HepG2 (cell line): ENCODE data around the gene TSPAN7. TPM values are rescaled to one million over a fixed set of nuclear protein-coding genes. Genes with fewer than 3 reads are reported as not detected.

ENCODE experiments used
- AHDC1 ChIP-seq: sonication (generic); formaldehyde crosslinking; IDR thresholded peaks from 2 replicates; pipeline ENCODE4 v1.5.1; 2020; ENCODE audit warnings: mild to moderate bottlenecking, missing genetic modification reagents, borderline replicate concordance
- FOXA1 ChIP-seq, 2 experiments: fragments of 450-650 bp in 1 of 2; sonication (generic) in 1 of 2; formaldehyde crosslinking in 1 of 2; IDR thresholded peaks; 2 replicates each; pipeline versions ENCODE4 v1.4.0 to v1.6.1; 2016 to 2020; ENCODE audit warnings: missing genetic modification reagents in 1 of 2
- RARA ChIP-seq: IDR thresholded peaks from 2 replicates; pipeline ENCODE4 v1.6.1; 2016; ENCODE audit warnings: missing genetic modification reagents, missing compliant biosample characterization
- THAP11 ChIP-seq: IDR thresholded peaks from 2 replicates; pipeline ENCODE4 v1.6.1; 2016; ENCODE audit warnings: missing biosample characterization, missing genetic modification reagents
- ZNF205 ChIP-seq: IDR thresholded peaks from 2 replicates; pipeline ENCODE4 v1.6.1; 2018; ENCODE audit warnings: missing biosample characterization, missing genetic modification reagents
- ZNF430 ChIP-seq: sonication (generic); formaldehyde crosslinking; IDR thresholded peaks from 2 replicates; pipeline ENCODE4 v1.9.0; 2021; ENCODE audit warnings: mild to moderate bottlenecking, missing genetic modification reagents
- polyA plus RNA-seq, 8 experiments: library from polyadenylated mRNA; depleted of rRNA in 3 of 8; stranded (reverse) in 7 of 8; unstranded in 1 of 8; fragments of >200 nt; fragmentation: Illumina TruSeq in 4 of 8; extraction: Trizol in 4 of 8; gene quantifications; 2 replicates each; pipeline versions ENCODE4 v1.2.1 to v1.2.3, GENCODE V29; 2011 to 2016; ENCODE audit warnings: low read depth in 4 of 8, missing spikeins in 1 of 8, mixed read lengths in 1 of 8; ENCODE audit not compliant: insufficient read depth in 1 of 8
- total RNA-seq, 5 experiments: library from RNA; depleted of rRNA; stranded (reverse); fragments of >200 nt; fragmentation: Illumina TruSeq; extraction: Trizol; gene quantifications; 2 replicates each; pipeline ENCODE4 v1.2.3, GENCODE V29; 2016; ENCODE audit warnings: low read depth in 1 of 5
- TF ChIP-seq, protein P1 (sequence below): sonication (generic); formaldehyde crosslinking; IDR thresholded peaks from 2 replicates; pipeline ENCODE4 v1.4.0; 2020; ENCODE audit warnings: mild to moderate bottlenecking, missing genetic modification reagents
- TF ChIP-seq, protein P2 (sequence below): sonication (generic); formaldehyde crosslinking; IDR thresholded peaks from 2 replicates; pipeline ENCODE4 v1.9.0; 2021; ENCODE audit warnings: missing genetic modification reagents, mild to moderate bottlenecking, borderline replicate concordance

Gene TSPAN7
- total and polyA plus RNA-seq, 2 of the 13 experiments (the other 11 are each of a cell fraction or from before 2014, with no cell fraction given): 21.4 to 47.1 TPM

GRCh38 chrX:38636949-38637819 is 75.8 kb downstream of the TSPAN7 start (continued):
- TF ChIP-seq AHDC1 (CRISPR knock-in tag): peak; percentile 59; the same call in 1 of the 2 replicates
- TF ChIP-seq ZNF430 (CRISPR knock-in tag): peak; percentile 23; the same call in 1 of the 2 replicates
- no peak for TF ChIP-seq ZNF205 (CRISPR knock-in tag)
- 0 out of 2 replicates have a peak, but pooled peaks have one; percentile 12 for TF ChIP-seq THAP11 (CRISPR knock-in tag)
- TF ChIP-seq, protein P1, sequence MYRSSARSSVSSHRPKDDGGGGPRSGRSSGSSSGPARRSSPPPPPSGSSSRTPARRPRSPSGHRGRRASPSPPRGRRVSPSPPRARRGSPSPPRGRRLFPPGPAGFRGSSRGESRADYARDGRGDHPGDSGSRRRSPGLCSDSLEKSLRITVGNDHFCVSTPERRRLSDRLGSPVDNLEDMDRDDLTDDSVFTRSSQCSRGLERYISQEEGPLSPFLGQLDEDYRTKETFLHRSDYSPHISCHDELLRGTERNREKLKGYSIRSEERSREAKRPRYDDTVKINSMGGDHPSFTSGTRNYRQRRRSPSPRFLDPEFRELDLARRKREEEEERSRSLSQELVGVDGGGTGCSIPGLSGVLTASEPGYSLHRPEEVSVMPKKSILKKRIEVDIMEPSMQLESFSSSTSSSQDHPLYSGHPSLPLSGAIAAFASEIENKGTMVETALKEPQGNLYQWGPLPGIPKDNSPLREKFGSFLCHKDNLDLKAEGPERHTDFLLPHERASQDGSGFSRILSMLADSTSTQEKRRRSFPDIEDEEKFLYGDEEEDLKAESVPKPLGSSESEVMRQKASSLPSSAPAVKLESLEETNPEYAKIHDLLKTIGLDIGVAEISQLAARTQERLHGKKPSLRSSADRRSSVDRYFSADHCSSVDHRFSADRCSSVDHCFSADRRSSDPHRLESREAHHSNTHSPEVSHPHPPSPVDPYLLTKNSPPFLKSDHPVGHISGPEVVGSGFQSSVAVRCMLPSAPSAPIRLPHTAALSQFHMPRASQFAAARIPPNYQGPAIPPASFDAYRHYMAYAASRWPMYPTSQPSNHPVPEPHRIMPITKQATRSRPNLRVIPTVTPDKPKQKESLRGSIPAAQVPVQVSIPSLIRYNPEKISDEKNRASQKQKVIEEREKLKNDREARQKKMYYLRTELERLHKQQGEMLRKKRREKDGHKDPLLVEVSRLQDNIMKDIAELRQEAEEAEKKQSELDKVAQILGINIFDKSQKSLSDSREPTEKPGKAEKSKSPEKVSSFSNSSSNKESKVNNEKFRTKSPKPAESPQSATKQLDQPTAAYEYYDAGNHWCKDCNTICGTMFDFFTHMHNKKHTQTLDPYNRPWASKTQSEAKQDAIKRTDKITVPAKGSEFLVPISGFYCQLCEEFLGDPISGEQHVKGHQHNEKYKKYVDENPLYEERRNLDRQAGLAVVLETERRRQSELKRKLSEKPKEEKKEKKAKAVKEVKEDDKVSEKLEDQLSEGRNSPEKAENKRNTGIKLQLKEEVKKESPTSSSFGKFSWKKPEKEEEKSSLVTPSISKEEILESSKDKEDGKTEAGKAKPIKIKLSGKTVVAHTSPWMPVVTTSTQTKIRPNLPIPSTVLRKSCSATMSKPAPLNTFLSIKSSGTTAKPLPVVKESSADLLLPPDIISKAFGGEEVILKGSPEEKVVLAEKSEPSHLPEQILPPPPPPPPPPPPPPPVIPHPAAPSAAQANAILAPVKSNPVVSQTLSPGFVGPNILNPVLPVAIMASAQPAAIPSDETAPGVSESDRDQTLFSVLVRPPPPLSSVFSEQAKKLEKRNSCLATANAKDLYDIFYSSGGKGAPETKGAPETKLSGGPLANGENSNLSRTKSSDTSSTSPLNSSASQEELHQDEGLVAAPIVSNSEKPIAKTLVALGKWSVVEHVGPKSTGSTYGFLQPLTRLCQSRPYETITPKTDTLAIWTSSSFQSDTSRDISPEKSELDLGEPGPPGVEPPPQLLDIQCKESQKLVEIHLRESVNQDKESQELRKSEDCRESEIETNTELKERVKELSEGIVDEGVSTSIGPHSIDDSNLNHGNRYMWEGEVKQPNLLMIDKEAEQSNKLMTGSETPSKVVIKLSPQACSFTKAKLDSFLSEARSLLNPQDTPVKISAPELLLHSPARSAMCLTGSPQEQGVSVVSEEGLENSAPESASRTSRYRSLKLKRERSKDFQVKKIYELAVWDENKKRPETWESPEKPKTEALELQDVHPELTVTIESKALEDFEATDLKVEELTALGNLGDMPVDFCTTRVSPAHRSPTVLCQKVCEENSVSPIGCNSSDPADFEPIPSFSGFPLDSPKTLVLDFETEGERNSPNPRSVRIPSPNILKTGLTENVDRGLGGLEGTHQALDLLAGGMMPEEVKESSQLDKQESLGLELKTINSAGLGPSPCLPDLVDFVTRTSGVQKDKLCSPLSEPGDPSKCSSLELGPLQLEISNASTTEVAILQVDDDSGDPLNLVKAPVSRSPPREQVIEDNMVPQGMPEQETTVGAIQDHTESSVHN (CRISPR knock-in tag): no peak
- TF ChIP-seq, protein P2, sequence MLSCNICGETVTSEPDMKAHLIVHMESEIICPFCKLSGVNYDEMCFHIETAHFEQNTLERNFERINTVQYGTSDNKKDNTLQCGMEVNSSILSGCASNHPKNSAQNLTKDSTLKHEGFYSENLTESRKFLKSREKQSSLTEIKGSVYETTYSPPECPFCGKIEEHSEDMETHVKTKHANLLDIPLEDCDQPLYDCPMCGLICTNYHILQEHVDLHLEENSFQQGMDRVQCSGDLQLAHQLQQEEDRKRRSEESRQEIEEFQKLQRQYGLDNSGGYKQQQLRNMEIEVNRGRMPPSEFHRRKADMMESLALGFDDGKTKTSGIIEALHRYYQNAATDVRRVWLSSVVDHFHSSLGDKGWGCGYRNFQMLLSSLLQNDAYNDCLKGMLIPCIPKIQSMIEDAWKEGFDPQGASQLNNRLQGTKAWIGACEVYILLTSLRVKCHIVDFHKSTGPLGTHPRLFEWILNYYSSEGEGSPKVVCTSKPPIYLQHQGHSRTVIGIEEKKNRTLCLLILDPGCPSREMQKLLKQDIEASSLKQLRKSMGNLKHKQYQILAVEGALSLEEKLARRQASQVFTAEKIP: no peak
- TF ChIP-seq FOXA1 (IDR thresholded peaks at IDR 0.05): no peak
- peak; percentile 40; the same call in 1 of the 2 replicates for TF ChIP-seq FOXA1 (CRISPR knock-in tag; IDR thresholded peaks at IDR 0.05)
- peak; percentile 72 for TF ChIP-seq RARA (CRISPR knock-in tag)
